GM03348 (cell line): ENCODE data around the gene PSMC5.
"Not testable (repeated sequence)": the region's sequence is repeated elsewhere in the genome, so short reads cannot be mapped to it uniquely, and the experiment has no call there.

Source experiments
- DNase-seq: peaks from one replicate; pipeline ENCODE4 v3.0.0; 2012; ENCODE audit warnings: low spot score

The PSMC5 gene

GRCh38 chr17:63871646-63872365, 44.6 kb downstream of the PSMC5 start:
- not testable (repeated sequence) for DNase-seq

GRCh38 chr17:63873577-63873976, 46.3 kb downstream of the PSMC5 start, which contains the start of gene CSH2:
Gene CSH2, minus strand, starts transcription at chr17:63873677. Its CDS starts 63 bp downstream, at chr17:63873614.
- DNase-seq = not testable (repeated sequence)

GRCh38 chr17:63874061-63874626, 46.9 kb downstream of the PSMC5 start:
- not testable (repeated sequence) for DNase-seq

GRCh38 chr17:63874693-63875092, 47.5 kb downstream of the PSMC5 start:
- DNase-seq = not testable (repeated sequence)

- DNase-seq = not testable (repeated sequence)
Observed at GRCh38 chr17:63878413-63878812, 51.2 kb downstream of the PSMC5 start.

- no peak for DNase-seq
Observed at GRCh38 chr17:63880706-63881105, 53.5 kb downstream of the PSMC5 start.

GRCh38 chr17:63881337-63881736, 54.1 kb downstream of the PSMC5 start:
- DNase-seq = not testable (repeated sequence)
